ENCODE measurements around the gene BMS1.
"Not testable (repeated sequence)": the region's sequence is repeated elsewhere in the genome, so short reads cannot be mapped to it uniquely, and the experiment has no call there.

The BMS1 gene

DNA sequence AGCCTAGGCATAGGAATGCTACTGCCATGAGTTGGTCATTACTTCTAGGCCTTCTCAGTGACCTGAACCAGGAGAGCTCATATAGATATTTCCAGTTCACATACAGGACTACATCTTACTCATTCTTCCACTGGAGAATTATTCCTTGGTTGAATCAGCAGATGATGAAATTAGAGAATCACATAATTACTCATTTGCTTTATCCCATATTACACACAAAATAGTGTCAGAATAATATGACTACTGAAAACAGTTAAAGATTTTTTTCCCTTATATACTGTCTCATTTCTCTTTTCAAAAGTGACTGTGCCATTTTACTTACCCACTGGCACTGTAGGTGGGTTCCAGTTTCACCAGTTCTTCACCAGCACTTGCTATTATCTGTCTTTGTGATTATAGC is 18.5 kb downstream of the BMS1 start:
- no peak for DNase-seq (ENCODE audit: low read depth)

DNA sequence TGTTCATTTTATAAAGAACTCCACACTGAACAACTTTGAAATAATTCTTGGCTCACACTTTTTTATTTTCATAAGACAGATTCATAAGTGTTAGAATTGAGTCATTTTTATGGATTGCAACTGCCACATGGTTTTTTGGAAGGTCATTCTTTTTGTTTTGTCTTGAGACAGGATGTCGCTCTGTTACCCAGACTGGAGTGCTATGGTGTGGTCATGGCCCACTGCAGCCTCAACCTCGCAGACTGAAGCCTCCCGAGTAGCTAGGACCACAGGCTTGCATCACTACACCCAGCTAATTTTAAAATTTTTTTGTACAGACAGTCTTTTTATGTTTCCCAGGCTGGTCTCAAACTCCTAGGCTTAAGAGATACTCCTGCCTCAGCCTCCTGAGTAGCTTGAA is 20.3 kb downstream of the BMS1 start:
- DNase-seq (ENCODE audit: low read depth) = no peak

GRCh38 chr10:42809676-42810075 is 27.1 kb downstream of the BMS1 start:
- no peak for DNase-seq (ENCODE audit: low read depth)

DNA sequence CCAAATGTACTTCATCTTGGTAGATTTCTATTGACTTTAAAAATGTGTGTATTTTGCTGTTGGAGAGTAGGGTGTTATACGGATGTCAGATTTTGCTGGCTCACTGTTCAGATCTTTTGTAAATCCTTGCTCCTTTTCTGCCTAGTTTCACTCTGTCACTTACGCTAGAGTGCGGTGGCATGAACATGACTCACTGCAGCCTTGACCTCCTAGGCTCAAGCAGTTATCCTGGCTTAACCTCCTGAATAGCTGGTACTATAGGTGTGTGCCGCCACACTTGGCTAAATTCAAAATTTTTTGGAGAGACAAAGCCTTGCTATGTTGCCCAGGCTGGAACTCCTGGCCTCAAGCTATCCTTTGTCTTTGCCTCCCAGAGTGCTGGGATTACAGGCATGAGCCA is 29.4 kb downstream of the BMS1 start:
- no peak for DNase-seq (ENCODE audit: low read depth)

- DNase-seq (ENCODE audit: low read depth) = not testable (repeated sequence)
Observed at GRCh38 chr10:42813989-42814687, 31.5 kb downstream of the BMS1 start.

GRCh38 chr10:42816334-42816733 is 33.7 kb downstream of the BMS1 start:
- not testable (repeated sequence) for DNase-seq (ENCODE audit: low read depth)

DNA sequence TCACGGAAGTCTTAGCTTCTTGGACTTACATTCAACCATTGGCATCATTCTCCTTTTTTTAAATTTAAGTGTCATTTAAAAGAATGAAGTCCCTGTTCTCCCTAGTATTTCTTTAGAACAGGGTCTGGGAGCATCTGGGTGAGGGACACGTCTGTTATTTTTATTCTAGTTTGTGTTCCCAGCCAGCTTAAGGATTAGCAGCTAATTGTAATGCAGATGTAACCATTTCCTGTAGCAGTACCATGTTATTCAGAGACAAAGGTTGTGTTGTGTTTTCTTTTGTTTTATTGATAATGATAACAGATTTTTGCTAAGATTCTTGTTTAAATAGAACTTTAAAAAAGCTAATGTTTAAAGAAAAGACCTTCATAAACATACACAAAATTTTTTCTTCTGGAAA is 34.3 kb downstream of the BMS1 start:
- no peak for DNase-seq (ENCODE audit: low read depth)

DNA sequence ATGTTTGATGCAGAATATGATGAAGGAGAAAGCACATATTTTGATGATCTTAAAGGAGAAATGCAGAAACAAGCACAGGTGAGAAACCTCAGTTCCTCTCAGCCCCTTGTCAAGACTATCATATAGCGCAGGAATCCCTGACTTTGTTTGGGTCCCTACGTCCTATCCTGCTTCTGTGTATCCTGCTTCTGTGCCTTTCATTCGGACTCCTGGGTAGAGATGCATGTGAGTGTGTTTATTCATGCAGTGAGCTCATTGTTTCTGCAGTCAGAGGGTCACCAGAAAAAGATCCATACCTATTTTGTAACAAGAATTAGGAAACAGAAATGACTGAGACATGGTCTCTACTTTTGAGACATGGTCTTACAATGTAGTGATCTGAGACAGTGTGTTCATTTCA is 34.8 kb downstream of the BMS1 start:
- DNase-seq (ENCODE audit: low read depth) = not testable (repeated sequence)

DNA sequence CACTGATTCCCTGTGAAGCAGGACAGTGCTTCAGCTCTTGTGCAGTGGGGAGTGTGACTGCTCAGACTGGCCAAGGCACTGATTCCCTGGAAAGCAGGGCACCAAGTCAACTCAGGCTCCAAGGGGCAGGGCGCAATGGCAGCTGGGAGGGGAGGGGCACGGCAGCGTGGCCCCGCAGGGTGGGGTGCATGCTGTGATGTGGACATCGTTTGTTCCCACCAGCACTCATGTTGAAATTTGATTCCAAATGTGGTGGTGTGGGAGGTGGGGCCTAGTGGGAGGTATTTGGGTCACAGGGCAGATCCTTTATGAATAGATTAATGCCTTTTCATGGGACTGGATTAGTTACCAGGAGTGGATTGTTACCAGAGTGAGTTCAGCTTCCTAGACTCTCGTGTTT is 44.2 kb downstream of the BMS1 start:
- not testable (repeated sequence) for DNase-seq (ENCODE audit: low read depth)

- no peak for DNase-seq (ENCODE audit: low read depth)
Observed at GRCh38 chr10:42827201-42827600, 44.6 kb downstream of the BMS1 start.

DNA sequence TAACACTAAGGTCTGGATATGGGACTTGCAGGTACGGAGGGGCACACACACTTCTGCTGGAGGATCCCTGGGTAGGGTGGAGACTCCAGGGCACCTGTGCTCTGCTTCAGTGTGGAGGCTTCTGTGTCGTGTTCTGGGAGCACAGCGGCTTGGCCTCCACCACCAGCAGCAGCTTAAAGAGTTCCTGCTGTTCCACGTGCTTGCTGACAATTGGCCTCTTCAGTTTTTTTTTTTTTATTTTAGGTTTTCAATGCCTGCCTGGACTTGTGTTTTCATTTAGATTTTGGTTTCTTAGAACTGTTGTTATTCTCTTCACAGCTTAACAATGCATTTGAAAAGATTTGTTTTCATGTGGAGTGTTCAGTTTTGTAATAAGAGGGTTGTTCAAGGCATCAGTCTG is 45.8 kb downstream of the BMS1 start:
- not testable (repeated sequence) for DNase-seq (ENCODE audit: low read depth)

DNA sequence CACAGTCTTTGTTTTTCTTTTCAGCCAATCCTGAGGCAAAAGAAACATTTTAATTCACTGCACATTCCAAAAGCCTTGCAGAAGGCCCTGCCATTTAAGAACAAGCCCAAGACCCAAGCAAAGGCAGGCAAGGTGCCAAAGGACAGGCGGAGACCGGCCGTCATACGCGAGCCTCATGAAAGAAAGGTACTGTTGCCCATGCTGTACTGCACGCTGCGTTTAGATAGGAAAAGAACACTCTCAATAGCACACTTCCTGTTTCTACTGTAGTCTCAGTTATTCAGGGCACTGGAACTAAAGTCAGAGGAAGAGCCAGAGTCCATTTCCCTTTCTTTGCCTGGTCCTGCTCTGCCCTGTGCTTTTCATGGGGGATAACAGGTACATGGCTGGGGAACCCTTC is 47.6 kb downstream of the BMS1 start:
- no peak for DNase-seq (ENCODE audit: low read depth)

DNA sequence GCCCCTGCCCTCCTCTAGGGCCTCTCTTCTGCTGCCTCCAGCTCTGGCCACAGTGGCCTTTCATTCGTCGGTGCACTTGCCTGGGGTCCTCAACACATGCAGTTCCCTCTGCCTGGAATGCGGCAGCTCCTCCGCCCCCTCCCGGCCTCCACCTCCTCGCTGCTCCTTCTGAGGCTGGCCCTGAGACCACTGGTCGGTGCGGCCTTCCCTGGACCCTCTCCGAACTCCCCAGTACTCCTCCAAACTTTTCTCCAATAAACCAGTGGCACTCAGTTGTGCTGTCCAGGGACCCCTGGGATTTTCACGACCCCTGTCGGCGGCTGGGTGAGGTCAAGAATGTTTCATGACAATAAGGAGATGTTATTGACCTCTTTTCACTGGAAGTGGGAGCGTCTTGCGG is 53.5 kb downstream of the BMS1 start:
- DNase-seq (ENCODE audit: low read depth) = no peak

GRCh38 chr10:42836771-42837468 is 54.3 kb downstream of the BMS1 start:
- DNase-seq (ENCODE audit: low read depth) = peak; percentile 3

DNA sequence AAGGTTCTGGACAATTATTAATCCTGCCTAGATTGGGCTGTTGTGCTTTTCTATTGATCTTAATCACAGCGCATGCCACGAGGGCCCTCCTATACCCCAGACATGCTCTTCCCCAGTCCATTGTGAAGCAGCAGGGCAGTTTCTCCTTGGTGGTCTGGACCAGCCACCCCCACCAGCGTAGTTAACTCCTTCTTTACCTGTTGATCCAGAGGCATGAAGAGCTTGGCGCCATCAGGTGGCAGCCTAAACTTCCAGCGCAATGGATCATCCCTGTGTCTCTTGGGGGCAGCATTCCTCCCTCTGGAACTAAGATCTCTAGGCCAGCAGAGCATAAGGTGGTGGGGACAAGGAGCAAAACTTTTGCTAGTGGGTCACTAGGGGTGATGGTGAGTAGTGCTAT is 62.2 kb downstream of the BMS1 start:
- not testable (repeated sequence) for DNase-seq (ENCODE audit: low read depth)

- not testable (repeated sequence) for DNase-seq (ENCODE audit: low read depth)
Observed at GRCh38 chr10:42847261-42847660, 64.7 kb downstream of the BMS1 start.

- DNase-seq (ENCODE audit: low read depth) = no peak
Observed at GRCh38 chr10:42850931-42851330, 68.3 kb downstream of the BMS1 start.

GRCh38 chr10:42859256-42859655 is 76.7 kb downstream of the BMS1 start:
- DNase-seq (ENCODE audit: low read depth) = no peak

DNA sequence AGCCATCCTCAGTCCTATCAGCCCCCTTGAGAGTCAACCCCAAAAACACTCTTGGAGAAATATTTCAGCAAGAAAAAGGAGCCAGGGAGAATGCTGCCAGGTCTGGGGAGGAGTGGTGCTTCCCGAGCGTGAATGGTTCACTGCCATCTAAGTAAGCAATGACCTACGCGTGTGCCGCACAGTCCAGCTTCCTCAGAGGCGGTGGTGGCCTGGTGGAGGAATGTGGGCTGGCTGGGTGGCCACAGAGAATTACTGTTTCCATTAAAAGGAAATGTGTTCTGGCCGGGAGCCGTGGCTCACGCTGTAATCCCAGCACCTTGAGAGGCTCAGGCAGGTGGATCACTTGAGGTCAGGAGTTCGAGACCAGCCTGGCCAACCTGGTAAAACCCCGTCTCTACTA is 77.4 kb downstream of the BMS1 start:
- DNase-seq (ENCODE audit: low read depth) = not testable (repeated sequence)

- not testable (repeated sequence) for DNase-seq (ENCODE audit: low read depth)
Observed at GRCh38 chr10:42862801-42863200, 80.2 kb downstream of the BMS1 start.

DNA sequence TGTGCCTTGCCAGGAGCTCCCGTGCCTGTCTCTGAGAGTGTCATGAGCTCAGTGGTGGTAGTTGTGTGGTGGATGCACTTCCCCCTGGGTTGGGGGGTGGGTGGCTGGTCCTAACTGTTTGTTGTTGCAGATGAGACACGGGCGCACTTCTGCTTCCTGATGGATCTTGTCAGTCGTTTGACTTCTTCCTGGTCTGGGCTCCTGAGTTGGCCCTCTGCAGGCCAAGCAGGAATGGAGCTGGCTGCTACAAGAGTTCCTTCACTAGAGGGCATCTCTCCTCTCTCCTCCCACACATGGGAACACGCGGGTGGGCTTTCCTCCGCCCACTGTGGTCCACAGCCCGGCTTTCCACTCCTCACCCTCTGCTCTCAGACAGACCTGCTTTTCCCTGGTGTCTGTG is 82.0 kb downstream of the BMS1 start:
- no peak for DNase-seq (ENCODE audit: low read depth)

DNA sequence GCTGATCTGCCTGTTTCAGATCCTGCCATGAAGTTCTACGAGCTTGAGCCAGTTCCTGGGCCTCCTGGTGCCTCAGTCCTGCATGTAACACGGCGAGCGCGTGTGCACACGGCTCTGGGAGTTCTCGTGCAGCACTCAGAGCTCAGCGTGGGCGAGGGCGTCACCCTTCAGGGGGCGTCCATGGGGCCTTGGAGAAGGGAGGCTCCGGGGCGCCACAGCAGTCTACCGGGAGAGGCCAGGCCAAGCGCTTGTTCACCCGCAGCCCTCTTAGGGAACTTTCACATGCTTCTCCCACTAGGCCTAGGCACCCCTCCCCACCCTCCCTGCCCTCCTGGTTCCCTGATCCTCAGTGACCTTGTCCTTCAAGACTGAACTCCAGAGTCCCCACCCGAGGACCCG is 83.1 kb downstream of the BMS1 start:
- DNase-seq (ENCODE audit: low read depth) = no peak

DNA sequence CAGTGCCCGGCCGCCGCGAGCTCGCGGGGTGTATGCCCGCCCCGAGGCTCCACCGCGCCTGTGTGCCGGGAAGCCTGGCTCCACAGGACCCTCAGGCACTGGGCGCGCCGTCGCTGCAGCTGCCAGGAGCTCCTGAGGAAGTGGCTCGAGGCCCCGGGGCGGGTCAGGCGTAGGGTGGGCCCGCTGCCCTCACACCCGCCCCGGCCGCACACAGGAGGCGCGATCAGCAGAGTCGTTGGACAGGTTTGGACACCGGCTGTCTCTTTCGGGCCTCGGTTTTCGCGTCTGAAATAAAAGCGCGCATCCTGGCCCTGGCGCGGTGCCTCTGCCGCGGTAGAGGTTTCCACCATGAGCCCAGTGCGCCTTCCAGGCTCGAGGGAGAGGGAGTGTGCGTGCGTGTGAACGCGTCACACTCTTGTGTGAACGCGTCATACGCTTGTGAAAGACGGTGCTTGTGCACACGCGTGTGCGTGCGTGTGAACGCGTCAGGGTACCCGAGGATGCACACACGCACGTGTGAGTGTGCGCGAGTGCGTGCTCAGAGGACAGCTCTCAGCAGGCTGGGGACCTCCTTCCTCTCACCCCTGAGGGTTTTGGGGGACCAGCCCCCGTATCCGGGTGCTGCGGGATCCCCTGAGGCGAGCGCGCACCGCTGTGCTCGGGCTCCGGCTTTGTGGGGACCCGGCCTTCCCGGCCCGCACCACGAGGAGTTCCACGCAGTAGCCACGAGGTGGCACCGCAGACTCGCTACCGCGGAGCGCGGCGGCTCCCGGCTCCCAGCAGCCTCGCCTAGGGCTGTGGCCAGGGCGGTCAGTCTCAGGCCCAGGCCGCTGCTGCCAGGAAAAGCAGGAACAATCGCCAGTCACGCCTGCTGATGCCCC is 83.8 kb downstream of the BMS1 start:
- peak; percentile 44 for DNase-seq (ENCODE audit: low read depth)
